HCT116 (cell line): ENCODE measurements around the gene VPS37D. TPM values are rescaled to one million over a fixed set of nuclear protein-coding genes. Genes with fewer than 3 reads are reported as not detected.
A peak's percentile ranks its signal among the peaks of the same experiment; 100 is the strongest.

ENCODE experiments used
- ATAC-seq: fragments of 200-7000 bp; cut with Tn5 transposase; 2 replicates; pipeline ENCODE4 v1.9.1; 2020; ENCODE audit warnings: mild to moderate bottlenecking, moderate library complexity
- BruUV-seq: library from RNA; stranded (reverse); fragments of 400-500 nt; replicated peaks from 2 replicates; lab custom pipeline; 2021; lab: Mats Ljungman, UMichigan
- CTCF ChIA-PET: fragments of 300-600 bp; sonication (Branson Sonifier 250); formaldehyde crosslinking; loops from one replicate; lab custom pipeline; 2021; ENCODE audit warnings: antibody characterized with exemption; lab: Charles Lee
- POLR2A ChIA-PET: fragments of 300-600, 350-600 bp; sonication (Branson Sonifier 250); formaldehyde crosslinking; loops from one replicate; lab custom pipeline; 2021; ENCODE audit warnings: antibody characterized with exemption; lab: Charles Lee
- RAD21 ChIA-PET, 2 experiments: fragments of 300-600 bp; sonication (Branson Sonifier 250); formaldehyde crosslinking; loops; one replicate each; lab custom pipeline; 2023; ENCODE audit warnings: low total read pairs in 2 of 2; ENCODE audit not compliant: uncharacterized antibody in 2 of 2, unreplicated experiment in 2 of 2, low non-redundant PET in 1 of 2; lab: Charles Lee
- DNase-seq: peaks from one replicate; pipeline ENCODE4 v3.0.0-alpha.2; 2010; ENCODE audit warnings: low read depth, low spot score
- H2AFZ ChIP-seq: fragments of 200-600 bp; shearing (Covaris generic), sonication (generic); 2 replicates; pipeline ENCODE4 v1.6.1; 2017; ENCODE audit warnings: low read depth, mixed run types, mixed read lengths, antibody characterized with exemption, low read length; ENCODE audit not compliant: poor library complexity, severe bottlenecking
- H3K27ac ChIP-seq: 2 replicates; pipeline ENCODE4 v1.5.1; 2012; ENCODE audit warnings: low read depth, low read length
- H3K27me3 ChIP-seq: fragments of 200-600 bp; sonication (generic); 2 replicates; pipeline ENCODE4 v1.6.1; 2016; ENCODE audit warnings: mixed run types, low read length, mixed read lengths; ENCODE audit not compliant: insufficient read depth
- H3K36me3 ChIP-seq, 2 experiments: fragments of 200-500 bp in 1 of 2; fragments of 200-600 bp in 1 of 2; sonication (Bioruptor generic) in 1 of 2; sonication (generic) in 1 of 2; 2 replicates each; pipeline versions ENCODE4 v1.5.1 to v1.6.1; 2014 to 2016; ENCODE audit warnings: low read length in 2 of 2, inconsistent platforms in 1 of 2, mixed read lengths in 1 of 2, mixed run types in 1 of 2; ENCODE audit not compliant: insufficient read depth in 2 of 2, control insufficient read depth in 1 of 2
- H3K4me1 ChIP-seq, 2 experiments: fragments of 200-600 bp in 1 of 2; sonication (generic) in 1 of 2; 2 replicates each; pipeline versions ENCODE4 v1.5.1 to v1.6.1; 2012 to 2017; ENCODE audit warnings: low read length in 2 of 2, inconsistent platforms in 1 of 2, mild to moderate bottlenecking in 1 of 2, mixed read lengths in 1 of 2, mixed run types in 1 of 2, moderate library complexity in 1 of 2; ENCODE audit not compliant: insufficient read depth in 2 of 2, control insufficient read depth in 1 of 2
- H3K4me2 ChIP-seq: fragments of 200-600 bp; sonication (generic); 2 replicates; pipeline ENCODE4 v1.6.1; 2017; ENCODE audit warnings: mixed run types, low read length, mixed read lengths
- H3K4me3 ChIP-seq, 2 experiments: fragments of 200-600 bp in 1 of 2; sonication (generic) in 1 of 2; replicated peaks in 1 of 2; 2 replicates each; pipeline ENCODE4 v1.5.1; 2011 to 2016; ENCODE audit warnings: low read length in 2 of 2, control low read depth in 1 of 2, low read depth in 1 of 2, mild to moderate bottlenecking in 1 of 2, mixed read lengths in 1 of 2, mixed run types in 1 of 2
- H3K79me2 ChIP-seq: fragments of 200-600 bp; sonication (generic); 2 replicates; pipeline ENCODE4 v1.6.1; 2017; ENCODE audit warnings: mild to moderate bottlenecking, mixed run types, low read length, moderate library complexity, mixed read lengths; ENCODE audit not compliant: insufficient read depth
- H3K9ac ChIP-seq: fragments of 200-600 bp; sonication (generic); 2 replicates; pipeline ENCODE4 v1.6.1; 2016; ENCODE audit warnings: low read length, mixed read lengths
- H3K9me2 ChIP-seq: fragments of 200-600 bp; sonication (generic), shearing (Covaris generic); 2 replicates; pipeline ENCODE4 v1.6.1; 2017; ENCODE audit warnings: mixed run types, mild to moderate bottlenecking, moderate library complexity; ENCODE audit not compliant: insufficient read depth
- H3K9me3 ChIP-seq, 2 experiments: fragments of 200-500 bp in 1 of 2; fragments of 200-600 bp in 1 of 2; sonication (Bioruptor generic) in 1 of 2; sonication (generic) in 1 of 2; 2 replicates each; pipeline ENCODE4 v1.6.1; 2014 to 2017; ENCODE audit warnings: low read length in 2 of 2, mixed read lengths in 2 of 2, inconsistent platforms in 1 of 2, low read depth in 1 of 2, mild to moderate bottlenecking in 1 of 2, mixed run types in 1 of 2, moderate library complexity in 1 of 2; ENCODE audit not compliant: control insufficient read depth in 1 of 2, insufficient read depth in 1 of 2
- H4K20me1 ChIP-seq: fragments of 200-600 bp; sonication (generic), shearing (Covaris generic); 2 replicates; pipeline ENCODE4 v1.6.1; 2017; ENCODE audit warnings: mixed run types, mild to moderate bottlenecking, moderate library complexity; ENCODE audit not compliant: insufficient read depth
- CBX3 ChIP-seq: IDR thresholded peaks from 2 replicates; pipeline ENCODE4 v1.6.1; 2012; ENCODE audit warnings: low read depth
- EGR1 ChIP-seq: IDR thresholded peaks from 2 replicates; pipeline ENCODE4 v1.6.1; 2012; ENCODE audit warnings: low read depth
- EZH2 ChIP-seq: fragments of 200-600 bp; sonication (generic); IDR thresholded peaks from 2 replicates; pipeline ENCODE4 v1.6.1; 2017; ENCODE audit warnings: antibody characterized with exemption, mixed run types
- JUND ChIP-seq: IDR thresholded peaks from 2 replicates; pipeline ENCODE4 v1.6.1; 2012
- POLR2A ChIP-seq: IDR thresholded peaks from 2 replicates; pipeline ENCODE4 v1.7.0; 2011; ENCODE audit warnings: borderline replicate concordance; ENCODE audit not compliant: insufficient read depth, insufficient read length; ENCODE audit errors: extremely low read depth
- POLR2AphosphoS5 ChIP-seq: IDR thresholded peaks from 2 replicates; pipeline ENCODE4 v1.6.1; 2011; ENCODE audit warnings: mild to moderate bottlenecking, low read depth, low read length, moderate library complexity
- SIN3A ChIP-seq: IDR thresholded peaks from 2 replicates; pipeline ENCODE4 v1.6.1; 2012; ENCODE audit warnings: low read depth
- SRF ChIP-seq: IDR thresholded peaks from 2 replicates; pipeline ENCODE4 v1.6.1; 2012; ENCODE audit warnings: low read depth
- YY1 ChIP-seq: IDR thresholded peaks from 2 replicates; pipeline ENCODE4 v1.6.1; 2011; ENCODE audit warnings: low read length, low read depth, moderate library complexity, mild to moderate bottlenecking; ENCODE audit not compliant: insufficient replicate concordance; ENCODE audit errors: extremely low read depth
- intact Hi-C: fragments of 100-400 bp; cut with micrococcal nuclease; formaldehyde crosslinking; loops from 2 replicates; pipeline ENCODE4 v1.10.0; 2022
- total RNA-seq: library from RNA; stranded (reverse); gene quantifications from one replicate; pipeline ENCODE4 v1.2.1, GENCODE V29; 2021; ENCODE audit not compliant: unreplicated experiment
- TF ChIP-seq, protein P1 (sequence below): IDR thresholded peaks from 2 replicates; pipeline ENCODE4 v1.6.1; 2012; ENCODE audit warnings: low read depth
- TF ChIP-seq, protein P2 (sequence below): IDR thresholded peaks from 2 replicates; pipeline ENCODE4 v1.6.1; 2011; ENCODE audit warnings: mild to moderate bottlenecking, low read length, moderate library complexity; ENCODE audit not compliant: insufficient replicate concordance; ENCODE audit errors: extremely low read depth

VPS37D gene
- total RNA-seq, 1 experiment from 2014 or later: 9.5 TPM

DNA sequence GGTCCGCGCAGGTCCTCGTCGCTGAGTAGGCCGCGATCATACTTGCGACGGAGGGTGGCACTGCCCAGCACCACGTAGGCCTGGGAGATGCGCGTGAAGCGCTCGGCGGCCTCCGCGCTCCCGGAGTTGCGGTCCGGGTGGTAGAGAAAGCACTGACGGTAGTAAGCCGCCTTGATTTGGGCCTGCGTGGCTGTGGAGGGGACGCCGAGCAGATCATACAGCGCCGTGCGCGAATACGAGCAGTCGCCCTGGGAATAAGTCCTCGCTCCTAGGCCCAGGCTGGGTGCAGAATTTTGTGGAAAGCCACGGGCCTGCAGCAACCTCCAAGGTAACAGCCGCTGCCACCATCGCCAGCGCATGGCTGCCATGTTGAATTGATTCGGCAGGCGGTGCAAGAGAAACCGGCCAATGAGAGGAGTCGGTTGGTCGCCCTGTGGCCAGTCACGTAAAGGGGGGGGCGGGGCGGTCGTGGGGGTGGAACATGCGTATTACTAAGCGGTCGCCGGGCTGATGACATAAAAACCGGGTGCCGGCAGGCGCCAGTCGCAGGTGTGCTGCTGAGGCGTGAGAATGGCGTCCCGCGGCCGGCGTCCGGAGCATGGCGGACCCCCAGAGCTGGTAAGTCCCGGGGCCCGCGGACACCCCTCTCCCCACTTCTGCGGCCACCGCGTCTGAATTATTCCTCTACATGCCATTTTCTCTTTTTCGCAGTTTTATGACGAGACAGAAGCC is 15.6 kb downstream of the VPS37D start, which contains the start of the genes BUD23 and DNAJC30 (continued):
- TF ChIP-seq YY1 (peak; percentile 97), POLR2A (peak; percentile 79), EGR1 (peak; percentile 63), SIN3A (peak; percentile 88)

DNA sequence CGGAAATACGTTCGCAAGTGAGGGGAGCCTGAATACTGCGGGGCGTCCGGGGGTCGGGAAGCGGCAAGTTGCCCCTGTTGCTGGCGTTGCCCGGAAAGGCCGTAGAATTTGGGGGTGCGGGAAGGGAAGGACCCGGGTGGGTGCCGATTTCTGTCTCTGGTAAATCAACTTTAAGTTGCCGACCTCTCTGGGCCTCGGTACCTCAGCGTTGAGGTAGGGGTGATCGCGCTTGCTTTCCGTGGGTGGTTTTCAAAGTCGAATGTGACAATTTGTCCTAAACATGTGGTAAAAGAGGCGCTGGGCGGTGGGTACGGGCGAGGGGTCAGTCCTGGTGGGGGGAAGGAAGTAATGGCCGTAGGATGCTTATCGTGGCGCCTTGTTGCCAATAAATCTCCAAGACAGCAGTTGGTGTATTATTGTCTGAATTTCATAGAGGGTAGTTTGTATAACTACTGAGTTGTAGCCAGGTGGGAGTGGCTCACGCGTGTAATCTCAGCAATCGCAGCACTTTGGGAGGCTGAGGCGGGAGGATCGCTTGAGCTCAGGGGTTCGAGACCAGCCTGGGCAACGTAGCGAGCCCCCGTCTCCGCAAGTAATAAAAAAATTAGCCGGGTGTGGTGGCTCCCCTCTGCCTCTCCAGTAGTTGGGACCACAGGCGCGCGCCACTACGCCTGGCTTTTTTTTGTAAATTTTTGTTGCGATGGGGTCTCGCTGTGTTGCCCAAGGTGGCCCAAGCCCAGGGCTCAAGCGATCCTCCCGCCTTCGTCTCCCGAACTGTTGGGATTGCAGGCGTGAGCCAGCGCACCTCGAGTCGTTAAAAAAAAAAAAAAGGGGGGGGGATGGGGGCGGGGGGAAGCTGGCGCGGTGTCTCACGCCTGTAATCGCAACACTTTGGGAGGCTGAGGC is 16.4 kb downstream of the VPS37D start:
- H3K9ac ChIP-seq: peak overlapping the region; percentile 98
- H3K9me3 ChIP-seq: no peaks in the 10 kb centered on the region
- CTCF ChIA-PET: interaction anchor here (0.8 to 1.0 kb wide), 2 partner anchors 50 to 77 kb away, joined by 3 read pairs; no protein-coding TSS in a partner anchor
- peak overlapping the region; percentile 92 to 100 for H3K4me3 ChIP-seq
- TF ChIP-seq EZH2: no peak
- TF ChIP-seq SRF: no peak
- TF ChIP-seq, protein P1, sequence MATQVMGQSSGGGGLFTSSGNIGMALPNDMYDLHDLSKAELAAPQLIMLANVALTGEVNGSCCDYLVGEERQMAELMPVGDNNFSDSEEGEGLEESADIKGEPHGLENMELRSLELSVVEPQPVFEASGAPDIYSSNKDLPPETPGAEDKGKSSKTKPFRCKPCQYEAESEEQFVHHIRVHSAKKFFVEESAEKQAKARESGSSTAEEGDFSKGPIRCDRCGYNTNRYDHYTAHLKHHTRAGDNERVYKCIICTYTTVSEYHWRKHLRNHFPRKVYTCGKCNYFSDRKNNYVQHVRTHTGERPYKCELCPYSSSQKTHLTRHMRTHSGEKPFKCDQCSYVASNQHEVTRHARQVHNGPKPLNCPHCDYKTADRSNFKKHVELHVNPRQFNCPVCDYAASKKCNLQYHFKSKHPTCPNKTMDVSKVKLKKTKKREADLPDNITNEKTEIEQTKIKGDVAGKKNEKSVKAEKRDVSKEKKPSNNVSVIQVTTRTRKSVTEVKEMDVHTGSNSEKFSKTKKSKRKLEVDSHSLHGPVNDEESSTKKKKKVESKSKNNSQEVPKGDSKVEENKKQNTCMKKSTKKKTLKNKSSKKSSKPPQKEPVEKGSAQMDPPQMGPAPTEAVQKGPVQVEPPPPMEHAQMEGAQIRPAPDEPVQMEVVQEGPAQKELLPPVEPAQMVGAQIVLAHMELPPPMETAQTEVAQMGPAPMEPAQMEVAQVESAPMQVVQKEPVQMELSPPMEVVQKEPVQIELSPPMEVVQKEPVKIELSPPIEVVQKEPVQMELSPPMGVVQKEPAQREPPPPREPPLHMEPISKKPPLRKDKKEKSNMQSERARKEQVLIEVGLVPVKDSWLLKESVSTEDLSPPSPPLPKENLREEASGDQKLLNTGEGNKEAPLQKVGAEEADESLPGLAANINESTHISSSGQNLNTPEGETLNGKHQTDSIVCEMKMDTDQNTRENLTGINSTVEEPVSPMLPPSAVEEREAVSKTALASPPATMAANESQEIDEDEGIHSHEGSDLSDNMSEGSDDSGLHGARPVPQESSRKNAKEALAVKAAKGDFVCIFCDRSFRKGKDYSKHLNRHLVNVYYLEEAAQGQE: no peak
- no peak for TF ChIP-seq CBX3
- no peak for TF ChIP-seq JUND
- no peak for TF ChIP-seq POLR2A
- TF ChIP-seq, protein P2, sequence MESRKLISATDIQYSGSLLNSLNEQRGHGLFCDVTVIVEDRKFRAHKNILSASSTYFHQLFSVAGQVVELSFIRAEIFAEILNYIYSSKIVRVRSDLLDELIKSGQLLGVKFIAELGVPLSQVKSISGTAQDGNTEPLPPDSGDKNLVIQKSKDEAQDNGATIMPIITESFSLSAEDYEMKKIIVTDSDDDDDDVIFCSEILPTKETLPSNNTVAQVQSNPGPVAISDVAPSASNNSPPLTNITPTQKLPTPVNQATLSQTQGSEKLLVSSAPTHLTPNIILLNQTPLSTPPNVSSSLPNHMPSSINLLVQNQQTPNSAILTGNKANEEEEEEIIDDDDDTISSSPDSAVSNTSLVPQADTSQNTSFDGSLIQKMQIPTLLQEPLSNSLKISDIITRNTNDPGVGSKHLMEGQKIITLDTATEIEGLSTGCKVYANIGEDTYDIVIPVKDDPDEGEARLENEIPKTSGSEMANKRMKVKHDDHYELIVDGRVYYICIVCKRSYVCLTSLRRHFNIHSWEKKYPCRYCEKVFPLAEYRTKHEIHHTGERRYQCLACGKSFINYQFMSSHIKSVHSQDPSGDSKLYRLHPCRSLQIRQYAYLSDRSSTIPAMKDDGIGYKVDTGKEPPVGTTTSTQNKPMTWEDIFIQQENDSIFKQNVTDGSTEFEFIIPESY: no peak
- no peak for TF ChIP-seq POLR2AphosphoS5
- intact Hi-C loops: no loop called here
- TSS peak; percentile 82 for BruUV-seq
- DNase-seq: no peak
- H2AFZ ChIP-seq: no peak overlapping the region
- no peaks in the 10 kb centered on the region for H3K27me3 ChIP-seq
- RAD21 ChIA-PET: no interaction called here
- peaks cover 17 to 30% of the 10 kb centered on the region in 2 experiments; a peak in 3 of 4 replicates for H3K36me3 ChIP-seq
- H3K27ac ChIP-seq: peak overlapping the region; percentile 85
- no peaks in the 10 kb centered on the region for H4K20me1 ChIP-seq
- peak overlapping the region; percentile 94 for H3K4me2 ChIP-seq
- POLR2A ChIA-PET: interaction anchor here (0.7 to 1.1 kb wide), 3 partner anchors 23 to 53 kb away, joined by 3 to 5 read pairs (median 3); no protein-coding TSS in a partner anchor
- ATAC-seq: peak; percentile 27
- peaks cover 11 to 24% of the 10 kb centered on the region in 2 experiments for H3K4me1 ChIP-seq
- H3K79me2 ChIP-seq: peaks cover 98% of the 10 kb centered on the region
- H3K9me2 ChIP-seq: no peaks in the 10 kb centered on the region
